ENCODE measurements around the gene EIF4E1B. TPM values are rescaled to one million over a fixed set of nuclear protein-coding genes. Genes with fewer than 3 reads are reported as not detected.
"Not testable (repeated sequence)": the region's sequence is repeated elsewhere in the genome, so short reads cannot be mapped to it uniquely, and the experiment has no call there.

Gene EIF4E1B
- total and polyA plus RNA-seq, 2 donors (not counting 1 experiment from before 2014, with no cell fraction given) = not detected

GRCh38 chr5:176590035-176590717 is 40.3 kb upstream of the EIF4E1B start:
- DNase-seq (ENCODE audit: low read depth in 2 of 2) = no peak
- no peaks in the 10 kb centered on the region for H3K4me1 ChIP-seq (ENCODE audit: control insufficient read depth, extremely low read depth, insufficient read depth, low read length)
- TF ChIP-seq CTCF (conservative IDR thresholded peaks at IDR 0.05 in 1 of 2, IDR thresholded peaks at IDR 0.05 in 1 of 2; ENCODE audit: low read depth in 1 of 2, low read length in 2 of 2) = no peak
- TF ChIP-seq EZH2 (IDR thresholded peaks at IDR 0.05; ENCODE audit: low read length, missing control alignments) = no peak
- no peaks in the 10 kb centered on the region for H3K79me2 ChIP-seq (ENCODE audit: control insufficient read depth, insufficient read depth, low read length)
- H3K27ac ChIP-seq (ENCODE audit: insufficient read depth, low read length) = no peak overlapping the region
- no peaks in the 10 kb centered on the region for H3K9me3 ChIP-seq (ENCODE audit: control insufficient read depth, insufficient read depth, low read depth, low read length)
- no peaks in the 10 kb centered on the region for H3K36me3 ChIP-seq (ENCODE audit: control insufficient read depth, insufficient read depth, low read length)
- no peak overlapping the region for H2AFZ ChIP-seq (ENCODE audit: low read length)
- no peaks in the 10 kb centered on the region for H3K27me3 ChIP-seq (ENCODE audit: control insufficient read depth, insufficient read depth, low read length)
- H4K20me1 ChIP-seq (ENCODE audit: control insufficient read depth, extremely low read depth, insufficient read depth, low read length) = no peaks in the 10 kb centered on the region
- H3K9ac ChIP-seq (ENCODE audit: insufficient read depth, low read length) = no peak overlapping the region
- no peak overlapping the region for H3K4me2 ChIP-seq (ENCODE audit: extremely low read depth, insufficient read depth, low read length)
- H3K4me3 ChIP-seq (replicated peaks in 1 of 4; ENCODE audit: control extremely low read depth in 1 of 4, insufficient read depth in 1 of 4, low read depth in 3 of 4, low read length in 4 of 4) = no peak overlapping the region

GRCh38 chr5:176591667-176592066 is 38.8 kb upstream of the EIF4E1B start:
- H3K4me1 ChIP-seq (ENCODE audit: control insufficient read depth, extremely low read depth, insufficient read depth, low read length); DNase-seq (ENCODE audit: low read depth in 2 of 2); H3K4me3 ChIP-seq (replicated peaks in 1 of 4; ENCODE audit: control extremely low read depth in 1 of 4, insufficient read depth in 1 of 4, low read depth in 3 of 4, low read length in 4 of 4); H2AFZ ChIP-seq (ENCODE audit: low read length); H3K9me3 ChIP-seq (ENCODE audit: control insufficient read depth, insufficient read depth, low read depth, low read length); H3K36me3 ChIP-seq (ENCODE audit: control insufficient read depth, insufficient read depth, low read length); H3K27me3 ChIP-seq (ENCODE audit: control insufficient read depth, insufficient read depth, low read length); H4K20me1 ChIP-seq (ENCODE audit: control insufficient read depth, extremely low read depth, insufficient read depth, low read length); H3K9ac ChIP-seq (ENCODE audit: insufficient read depth, low read length); H3K27ac ChIP-seq (ENCODE audit: insufficient read depth, low read length); H3K4me2 ChIP-seq (ENCODE audit: extremely low read depth, insufficient read depth, low read length); H3K79me2 ChIP-seq (ENCODE audit: control insufficient read depth, insufficient read depth, low read length): not testable (repeated sequence)

- H4K20me1 ChIP-seq (ENCODE audit: control insufficient read depth, extremely low read depth, insufficient read depth, low read length) = no peaks in the 10 kb centered on the region
- H3K27ac ChIP-seq (ENCODE audit: insufficient read depth, low read length) = no peak overlapping the region
- no peak overlapping the region for H3K4me3 ChIP-seq (replicated peaks in 1 of 4; ENCODE audit: control extremely low read depth in 1 of 4, insufficient read depth in 1 of 4, low read depth in 3 of 4, low read length in 4 of 4)
- H3K4me1 ChIP-seq (ENCODE audit: control insufficient read depth, extremely low read depth, insufficient read depth, low read length) = no peaks in the 10 kb centered on the region
- H3K79me2 ChIP-seq (ENCODE audit: control insufficient read depth, insufficient read depth, low read length) = no peaks in the 10 kb centered on the region
- H3K9me3 ChIP-seq (ENCODE audit: control insufficient read depth, insufficient read depth, low read depth, low read length) = no peaks in the 10 kb centered on the region
- no peak for DNase-seq (ENCODE audit: low read depth in 2 of 2)
- H3K27me3 ChIP-seq (ENCODE audit: control insufficient read depth, insufficient read depth, low read length) = no peaks in the 10 kb centered on the region
- no peak overlapping the region for H2AFZ ChIP-seq (ENCODE audit: low read length)
- H3K4me2 ChIP-seq (ENCODE audit: extremely low read depth, insufficient read depth, low read length) = no peak overlapping the region
- TF ChIP-seq EZH2 (IDR thresholded peaks at IDR 0.05; ENCODE audit: low read length, missing control alignments) (no peak), CTCF (conservative IDR thresholded peaks at IDR 0.05 in 1 of 2, IDR thresholded peaks at IDR 0.05 in 1 of 2; ENCODE audit: low read depth in 1 of 2, low read length in 2 of 2) (no peak)
- H3K9ac ChIP-seq (ENCODE audit: insufficient read depth, low read length) = no peak overlapping the region
- no peaks in the 10 kb centered on the region for H3K36me3 ChIP-seq (ENCODE audit: control insufficient read depth, insufficient read depth, low read length)
These were observed 37.9 kb upstream of the EIF4E1B start for GRCh38 chr5:176592573-176592972.
